ENCODE data around the gene NIPBL.
"Not testable (repeated sequence)": the region's sequence is repeated elsewhere in the genome, so short reads cannot be mapped to it uniquely, and the experiment has no call there.

The NIPBL gene

DNA sequence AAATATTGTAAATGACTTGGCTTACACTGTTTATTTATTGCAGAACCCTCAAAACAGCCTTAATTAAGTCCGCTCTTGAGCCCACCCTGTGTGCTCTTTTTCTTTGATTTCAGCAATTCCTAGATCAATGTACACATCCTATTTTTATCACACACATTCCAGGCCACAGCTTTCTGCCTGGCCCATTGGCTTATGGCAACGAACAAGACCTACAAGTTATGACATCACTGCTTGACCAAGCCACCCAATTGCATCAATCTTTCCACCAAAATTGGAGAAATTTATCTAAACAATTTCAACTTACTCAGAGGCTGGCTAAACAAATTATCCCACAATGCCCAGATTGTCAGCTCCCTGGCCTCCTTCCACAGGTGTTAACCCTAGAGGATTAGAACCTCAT lies 214.2 kb downstream of the NIPBL start:
- no peak for DNase-seq

DNA sequence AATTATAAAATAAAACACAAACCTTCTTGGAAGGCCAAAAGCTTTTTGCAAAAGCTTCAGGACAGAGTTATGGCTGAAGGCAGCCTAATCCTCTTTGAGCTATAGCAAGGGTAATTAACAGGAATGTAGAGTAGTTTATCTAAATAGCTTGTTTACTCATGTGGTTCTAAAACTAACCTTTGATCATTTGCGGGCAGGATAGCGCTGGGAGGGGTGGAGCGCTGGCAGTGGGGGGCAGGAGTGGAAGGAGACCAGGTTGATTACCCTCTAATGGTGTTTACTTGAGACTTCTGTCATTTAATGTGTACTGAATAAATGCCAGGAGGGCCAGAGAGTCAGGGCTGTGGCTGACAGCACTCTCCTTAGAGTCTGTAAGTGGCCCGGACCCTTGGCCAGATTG lies 217.2 kb downstream of the NIPBL start:
- not testable (repeated sequence) for DNase-seq

DNA sequence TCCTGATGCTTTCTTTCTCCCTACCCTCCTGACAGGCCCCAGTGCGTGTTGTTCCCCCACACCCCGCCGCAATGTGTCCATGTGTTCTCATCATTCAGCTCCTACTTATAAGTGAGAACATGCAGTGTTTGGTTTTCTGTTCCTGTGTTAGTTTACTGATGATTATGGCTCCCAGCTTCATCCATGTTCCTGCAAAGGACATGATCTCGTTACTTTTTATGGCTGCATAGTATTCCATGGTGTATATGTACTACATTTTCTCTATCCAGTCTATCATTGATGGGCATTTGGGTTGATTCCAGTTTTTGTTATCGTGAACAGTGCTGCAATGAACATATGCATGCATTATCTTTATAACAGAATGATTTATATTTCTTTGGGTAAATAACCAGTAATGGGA lies 222.7 kb downstream of the NIPBL start:
- DNase-seq, result not testable (repeated sequence)

DNA sequence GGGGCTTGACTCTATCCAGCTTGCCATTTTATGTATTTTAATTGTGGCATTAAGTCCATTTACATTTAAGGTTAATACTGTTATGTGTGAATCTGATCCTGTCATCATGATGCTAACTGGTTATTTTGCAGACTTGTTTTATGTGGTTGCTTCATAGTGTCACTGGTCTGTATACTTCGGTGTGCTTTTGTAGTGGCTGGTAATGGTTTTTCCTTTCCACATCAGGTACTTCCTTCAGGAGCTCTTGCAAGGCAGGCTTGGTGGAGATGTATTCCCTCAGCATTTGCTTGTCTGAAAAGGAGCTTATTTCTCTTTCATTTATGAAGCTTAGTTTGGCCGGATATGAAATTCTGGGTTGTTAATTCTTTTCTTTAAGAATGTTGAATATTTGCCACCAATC lies 226.7 kb downstream of the NIPBL start:
- no peak for DNase-seq

- no peak for DNase-seq
These were observed 232.8 kb downstream of the NIPBL start for GRCh38 chr5:37109338-37109737.

- DNase-seq, result no peak
These were observed 233.6 kb downstream of the NIPBL start for GRCh38 chr5:37110135-37110534.

DNA sequence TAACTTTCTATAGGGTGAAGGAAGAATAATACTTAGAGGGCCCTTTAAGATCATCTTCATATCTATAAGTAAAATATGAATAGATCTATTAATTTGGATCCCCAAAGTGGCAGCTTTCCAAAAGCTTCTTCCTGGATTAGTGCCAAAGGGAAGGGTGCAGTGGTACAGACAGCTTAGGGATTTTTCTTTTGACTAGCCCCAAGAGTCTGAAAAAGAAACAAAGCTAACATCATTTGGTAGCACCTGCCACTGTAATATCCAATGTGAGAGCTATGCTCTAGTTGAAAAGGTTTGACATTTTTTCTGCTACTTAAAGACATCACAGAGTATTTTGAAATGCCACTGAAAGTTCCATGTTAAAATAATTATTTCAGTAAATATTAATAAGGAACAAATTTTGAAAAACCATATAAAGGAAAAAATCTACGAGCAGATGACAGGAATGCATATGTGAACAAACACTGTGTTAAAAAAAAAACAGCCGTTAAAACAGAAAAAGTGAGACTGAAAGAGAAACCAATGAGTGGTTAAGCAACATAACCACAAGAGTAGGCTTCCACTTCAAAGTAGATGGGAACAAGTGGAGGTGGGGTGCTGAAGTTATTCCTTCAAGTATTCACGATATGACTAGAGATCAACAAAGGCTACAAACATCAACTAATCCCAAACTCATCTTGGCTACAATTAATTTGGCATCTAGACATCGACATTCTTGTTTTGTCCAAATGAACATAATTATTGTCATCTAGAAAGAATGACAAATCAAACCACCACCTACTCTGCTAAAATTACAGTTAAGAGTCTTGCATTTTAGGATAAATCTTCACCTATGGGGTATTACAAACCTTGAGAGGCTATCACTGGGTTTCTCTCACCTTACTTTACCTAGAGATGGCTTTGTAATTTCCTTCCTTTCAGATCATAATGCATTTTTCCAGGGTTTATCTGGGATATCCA lies 235.1 kb downstream of the NIPBL start:
- no peak for DNase-seq

GRCh38 chr5:37112383-37112991 lies 235.9 kb downstream of the NIPBL start:
- DNase-seq, result no peak
